Stimulated activated CD8-positive, alpha-beta memory T cell treated with anti-CD3 and anti-CD28 coated beads, Interleukin-7, amount 100 ng/mL, for 4 hours (primary cell): ENCODE results near the gene SPINDOC.
A peak's percentile ranks its signal among the peaks of the same experiment; 100 is the strongest.
"Not testable (repeated sequence)": the region's sequence is repeated elsewhere in the genome, so short reads cannot be mapped to it uniquely, and the experiment has no call there.

Experiments
- DNase-seq, 2 donors: peaks; one replicate each; pipeline ENCODE4 v3.0.0-alpha.2; 2020; ENCODE audit warnings: low read depth in 2 of 2

Gene SPINDOC

DNA sequence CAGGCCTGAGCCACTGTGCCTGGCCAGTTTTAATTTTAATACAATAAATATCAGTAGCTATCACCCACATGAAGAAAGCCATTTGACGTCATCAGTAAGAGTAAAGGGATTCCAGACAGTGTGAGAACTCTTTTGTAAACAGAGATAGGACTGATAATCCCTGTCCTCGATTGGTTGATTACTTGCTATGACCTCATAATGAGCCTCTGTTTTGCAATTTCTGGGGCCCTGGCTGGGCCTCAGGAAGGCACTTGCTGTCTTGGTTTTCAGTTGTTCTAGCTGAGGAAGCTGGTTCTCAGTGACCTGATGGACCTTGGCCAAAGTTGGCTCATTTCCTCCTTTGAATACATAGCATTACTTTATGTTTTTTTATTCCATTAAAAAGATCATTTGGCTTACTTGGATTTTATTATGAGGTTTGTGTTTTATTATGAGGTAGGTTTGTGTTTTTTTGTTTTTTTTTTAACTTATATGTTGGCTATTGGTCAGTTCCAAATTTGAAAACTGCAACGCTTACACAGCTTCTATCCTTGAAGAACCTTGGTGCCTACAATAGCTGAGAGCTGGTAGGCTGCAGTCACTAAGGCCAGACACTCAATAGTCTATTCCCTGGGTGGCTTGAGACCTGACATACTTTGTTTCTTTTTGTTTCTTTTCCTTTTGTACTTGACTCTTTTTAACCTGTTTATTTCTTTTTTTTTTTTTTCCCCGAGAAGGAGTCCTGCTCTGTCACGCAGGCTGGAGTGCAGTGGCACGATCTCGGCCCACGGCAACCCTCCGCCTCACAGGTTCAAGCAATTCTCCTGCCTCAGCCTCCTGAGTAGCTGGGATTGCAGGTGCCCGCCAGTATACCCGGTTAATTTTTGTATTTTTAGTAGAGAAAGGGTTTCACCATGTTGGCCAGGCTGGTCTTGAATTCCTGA lies 45.6 kb downstream of the SPINDOC start:
- no peak for DNase-seq

DNA sequence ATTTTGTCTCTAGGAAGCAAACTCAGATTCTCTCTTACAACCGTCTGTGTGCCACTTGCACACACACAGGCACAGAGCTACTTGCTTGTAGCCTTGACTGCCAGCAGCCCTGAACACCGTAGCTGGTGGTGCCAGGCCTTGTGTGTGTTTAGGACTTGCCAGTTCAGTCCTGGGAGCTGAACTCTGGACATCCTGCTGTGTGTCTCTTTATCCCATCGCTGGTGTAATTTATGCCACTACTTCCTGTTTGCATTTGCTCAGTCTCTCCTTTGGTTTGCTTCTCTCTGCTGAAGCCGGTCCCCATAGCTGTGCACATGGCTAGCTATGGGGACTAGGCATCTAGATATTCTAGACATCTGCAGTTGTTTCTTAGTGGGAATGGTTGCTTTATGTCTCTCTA lies 49.7 kb downstream of the SPINDOC start:
- no peak for DNase-seq

DNA sequence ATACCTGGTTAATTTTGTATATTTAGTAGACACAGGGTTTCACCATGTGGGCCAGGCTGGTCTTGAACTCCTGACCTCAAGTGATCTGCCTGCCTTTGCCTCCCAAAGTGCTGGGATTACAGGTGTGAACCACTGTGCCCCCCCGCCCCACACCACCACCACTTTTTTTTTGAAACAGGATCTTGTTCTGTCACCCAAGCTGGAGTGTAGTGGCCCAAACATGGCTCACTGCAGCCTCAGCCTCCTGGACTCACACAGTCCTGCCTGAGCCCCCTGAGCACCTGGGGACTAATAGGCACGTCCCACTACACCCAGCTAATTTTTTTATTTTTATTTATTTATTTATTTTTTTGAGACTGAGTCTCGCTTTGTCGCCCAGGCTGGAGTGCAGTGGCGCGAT lies 50.4 kb downstream of the SPINDOC start:
- not testable (repeated sequence) for DNase-seq

DNA sequence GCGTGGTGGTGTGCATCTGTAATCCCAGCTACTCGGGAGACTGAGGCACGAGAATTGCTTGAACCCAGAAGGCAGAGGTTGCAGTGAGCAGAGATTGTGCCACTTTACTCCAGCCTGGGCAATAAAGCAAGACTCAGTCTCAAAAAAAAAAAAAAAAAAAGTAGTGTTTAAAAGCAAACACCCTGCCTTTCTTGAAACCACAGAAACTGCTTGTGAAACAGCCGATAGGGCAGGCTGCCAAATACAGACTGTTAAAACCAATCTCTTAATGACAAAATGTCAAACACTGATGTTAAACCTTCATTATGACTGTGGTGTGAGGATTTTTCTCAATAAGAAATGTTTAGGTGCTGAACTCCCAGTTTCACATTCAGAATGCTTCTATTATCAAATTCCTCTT lies 53.0 kb downstream of the SPINDOC start:
- DNase-seq, result peak; percentile 49 to 50

DNA sequence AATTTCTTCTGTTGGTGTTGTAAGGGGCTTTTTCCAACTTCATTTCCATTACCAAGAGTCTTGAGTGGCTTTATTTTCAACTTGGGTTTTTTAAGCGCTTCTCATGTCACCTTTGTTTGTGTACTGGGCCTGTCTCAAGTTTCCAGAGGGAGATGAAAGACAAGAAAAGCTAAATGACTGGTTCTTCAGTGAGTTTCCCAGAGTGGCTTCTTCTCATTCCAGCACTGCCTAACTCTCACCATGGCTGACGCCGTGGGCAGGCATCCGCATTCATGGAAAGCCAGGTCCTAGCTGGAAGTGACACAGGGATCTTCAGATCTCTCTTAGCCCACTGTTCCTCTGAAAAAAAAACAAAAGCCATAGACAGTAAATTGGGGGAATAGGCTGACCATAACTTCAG lies 54.3 kb downstream of the SPINDOC start:
- DNase-seq, result no peak

DNA sequence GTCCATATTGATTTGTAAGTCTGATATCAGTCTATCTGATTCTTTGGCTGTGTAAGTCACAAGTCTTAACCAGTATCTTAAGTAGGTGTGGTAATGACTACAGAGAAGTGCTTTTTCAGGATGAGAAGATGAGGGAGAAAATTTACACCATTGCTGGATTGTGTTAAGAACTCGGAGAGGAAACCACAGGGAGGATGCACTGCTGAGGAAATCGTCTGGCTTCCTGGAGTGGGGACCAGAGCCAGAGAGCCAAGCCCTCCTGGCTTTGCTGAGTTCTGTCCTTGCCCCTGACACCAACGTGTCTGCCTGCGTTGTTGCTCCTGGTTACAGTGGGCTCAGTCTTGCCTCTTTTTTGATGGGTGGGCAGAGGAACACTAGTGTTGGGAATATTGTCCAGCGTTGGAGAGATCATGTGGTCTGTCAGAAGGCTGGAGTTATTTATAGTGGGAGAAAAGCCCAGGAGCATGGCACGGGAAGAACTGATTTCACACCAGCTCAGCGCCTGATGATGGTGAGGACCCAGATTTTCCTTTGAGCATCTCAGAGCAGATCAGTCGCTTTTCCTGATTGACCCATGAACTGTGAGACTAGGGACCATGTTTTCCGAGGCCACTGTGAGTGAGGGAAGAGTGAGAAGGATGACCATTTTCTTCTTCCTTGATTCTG lies 55.3 kb downstream of the SPINDOC start:
- no peak for DNase-seq

DNA sequence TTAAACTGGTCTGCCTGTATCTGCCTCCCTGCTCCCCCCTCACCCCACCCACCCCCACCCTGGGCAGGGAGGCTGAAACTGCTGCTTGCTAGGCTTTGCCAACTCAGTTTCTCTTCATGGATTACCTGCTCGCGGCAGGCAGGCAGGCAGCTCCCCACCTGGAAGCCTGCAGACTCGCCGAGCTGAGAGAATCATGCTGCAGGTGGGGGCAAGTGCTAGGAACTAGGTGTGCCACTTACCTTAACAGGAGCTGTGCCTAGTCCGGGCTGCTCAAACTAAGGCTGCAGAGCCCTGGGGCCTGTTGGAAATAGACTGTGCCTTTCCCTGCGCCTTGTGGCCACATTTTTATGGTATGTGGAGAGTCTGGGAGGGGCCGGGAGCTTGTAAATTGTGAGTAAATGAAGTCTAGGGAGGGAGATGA lies 55.9 kb downstream of the SPINDOC start:
- no peak for DNase-seq

DNA sequence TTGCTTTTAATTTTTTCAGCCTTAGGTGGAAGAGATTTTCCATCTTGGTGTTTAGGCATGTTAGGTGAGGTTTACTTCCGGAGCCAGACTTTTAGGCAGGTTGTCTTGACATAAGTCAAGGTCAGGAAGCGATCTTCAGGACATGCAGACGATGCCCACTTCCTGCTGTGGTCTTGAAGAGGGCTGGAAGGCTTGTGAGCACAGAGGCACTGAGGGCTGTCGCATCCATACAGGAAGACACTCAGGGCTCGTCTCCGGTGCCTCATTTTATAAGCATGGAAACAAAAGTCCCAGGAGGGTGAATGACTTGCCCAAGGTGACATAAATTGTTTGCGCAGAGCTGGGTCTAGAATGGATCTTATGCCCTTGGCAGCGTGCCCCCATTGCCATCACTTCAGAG lies 56.4 kb downstream of the SPINDOC start:
- peak in 1 of 2 donors; percentile 15 for DNase-seq

DNA sequence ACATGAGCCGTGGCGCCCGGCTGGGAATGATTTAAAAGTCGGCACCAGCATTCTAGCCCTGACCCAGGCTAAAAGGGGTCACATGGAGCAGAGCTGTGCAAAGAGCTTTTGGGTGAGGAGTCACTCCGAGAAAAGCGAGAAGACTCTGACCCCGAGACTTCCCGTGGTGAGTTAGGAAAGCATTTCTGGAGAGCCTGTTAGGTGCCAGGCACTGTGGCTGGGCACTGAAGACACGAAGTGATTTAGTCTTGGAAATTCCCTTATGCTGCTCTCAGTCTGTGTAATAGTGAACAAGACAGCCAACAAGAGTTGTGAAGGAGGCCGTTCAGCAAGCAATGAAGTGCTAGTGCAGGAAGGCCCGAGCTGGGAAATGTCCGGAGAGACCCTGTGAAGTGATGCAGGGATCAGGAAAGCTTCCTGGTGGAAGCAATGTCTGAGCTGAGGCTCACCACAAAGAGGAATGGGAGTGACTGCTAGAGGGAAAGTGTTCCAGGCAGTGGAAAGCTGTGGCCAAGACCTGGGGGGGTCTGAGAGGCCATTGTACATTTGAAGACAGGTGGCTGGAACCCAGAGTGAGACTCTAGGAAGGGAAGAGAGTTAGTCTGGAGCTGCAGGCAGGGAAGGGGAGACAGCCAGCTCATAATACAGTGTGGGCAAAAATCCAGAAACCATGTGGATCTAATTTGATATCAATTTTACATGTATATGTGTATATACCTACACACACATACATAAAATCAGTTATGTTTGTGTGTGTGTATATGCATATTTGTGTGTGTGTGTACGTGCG lies 57.3 kb downstream of the SPINDOC start:
- DNase-seq, result no peak

DNA sequence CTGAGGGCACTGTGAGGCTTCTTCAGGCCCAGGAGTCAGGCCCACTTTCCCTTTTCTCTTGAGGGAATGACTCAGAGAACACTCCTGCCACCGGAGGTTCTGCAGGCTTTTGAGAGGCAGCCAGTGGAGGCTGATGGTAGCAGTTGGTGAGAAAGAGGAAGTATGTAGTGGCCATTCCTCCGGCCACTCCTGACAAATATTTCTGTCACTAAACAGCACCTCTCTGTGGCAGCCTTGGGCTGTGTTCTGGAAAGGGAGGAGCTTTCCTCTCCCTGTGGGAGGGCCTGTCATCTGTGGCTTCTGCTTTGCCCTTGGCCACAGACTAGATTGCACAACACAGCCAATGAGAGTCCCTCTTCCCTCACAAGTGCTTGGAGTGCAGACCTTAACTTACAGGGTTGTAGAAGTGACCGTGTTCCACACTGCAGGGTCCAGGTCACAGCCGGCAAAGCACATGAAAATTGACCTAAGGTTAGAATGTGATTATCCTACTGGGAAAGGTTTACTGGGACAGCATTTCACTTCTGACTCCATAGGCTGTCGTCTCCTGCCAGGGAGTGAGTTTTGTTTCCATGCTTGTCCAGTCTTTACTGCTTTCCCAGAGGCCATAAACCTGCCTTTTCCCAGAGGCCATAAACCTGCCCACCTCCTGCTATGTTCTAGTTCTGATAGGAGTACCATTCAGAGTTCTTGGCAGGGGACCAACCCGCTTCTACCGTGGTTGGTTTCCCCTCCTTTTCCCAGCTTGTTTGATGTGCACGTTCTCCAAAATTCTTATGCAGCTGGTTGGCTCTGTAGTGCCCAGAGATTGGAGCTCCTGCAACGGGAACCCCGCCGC lies 58.9 kb downstream of the SPINDOC start:
- peak in 1 of 2 donors; percentile 36 for DNase-seq

DNA sequence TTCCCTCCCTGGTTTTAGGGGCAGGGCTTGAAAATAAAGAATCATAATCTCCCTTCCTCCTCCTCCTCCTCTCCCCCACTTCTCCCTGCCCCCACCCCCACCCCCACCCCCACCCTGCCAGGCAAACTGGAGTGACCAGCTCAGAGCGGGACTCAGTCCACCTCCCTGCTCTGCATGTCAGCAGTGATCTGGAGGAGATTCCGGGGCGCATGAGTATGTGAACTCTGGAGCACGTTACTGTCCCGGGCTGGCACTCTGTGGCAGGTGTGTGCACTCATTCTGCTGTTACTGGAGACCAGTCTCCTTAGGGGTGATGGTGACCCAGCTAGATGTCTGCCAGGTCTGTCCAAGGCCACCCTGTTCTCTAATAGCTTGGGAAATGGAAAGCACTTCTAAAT lies 59.5 kb downstream of the SPINDOC start:
- DNase-seq, result no peak

DNA sequence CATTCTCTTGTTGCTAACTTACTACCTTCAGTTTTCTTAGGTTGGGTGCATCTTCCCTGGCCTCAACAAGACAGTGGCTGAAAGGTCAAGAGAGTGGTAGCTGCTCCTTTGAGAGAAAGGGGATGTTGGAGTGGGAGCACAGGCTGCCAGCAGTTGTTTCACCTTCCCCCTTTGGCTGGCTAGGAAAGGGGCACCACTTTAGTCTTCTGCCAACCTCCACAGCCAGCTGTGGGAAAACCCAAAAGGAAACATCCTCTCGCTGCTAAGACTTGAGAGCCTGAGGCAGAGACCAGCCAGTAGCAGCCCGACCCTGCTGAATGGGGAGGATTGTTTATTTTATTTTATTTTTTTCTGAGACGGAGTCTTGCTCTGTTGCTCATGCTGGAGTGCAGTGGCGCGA lies 60.1 kb downstream of the SPINDOC start:
- no peak for DNase-seq

DNA sequence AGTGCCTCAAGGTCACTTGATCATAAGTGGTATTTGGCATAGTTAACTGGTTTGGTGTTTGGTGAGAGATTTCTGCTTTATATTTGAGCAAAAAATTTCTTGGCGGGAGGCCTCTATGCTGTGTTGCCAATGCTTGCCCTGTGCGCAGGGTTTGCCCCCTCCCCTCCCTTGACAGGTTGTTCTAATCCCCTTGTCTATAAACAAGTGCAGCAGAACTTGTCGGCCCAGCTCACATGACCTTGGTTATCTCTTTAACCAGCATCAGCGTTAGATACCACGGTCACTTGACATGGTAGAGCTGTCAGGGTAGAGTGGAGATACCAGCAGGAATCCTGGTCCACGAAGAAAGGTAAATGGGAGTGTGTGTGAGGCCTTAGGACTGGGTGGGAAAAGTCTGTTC lies 61.3 kb downstream of the SPINDOC start:
- DNase-seq, result no peak

DNA sequence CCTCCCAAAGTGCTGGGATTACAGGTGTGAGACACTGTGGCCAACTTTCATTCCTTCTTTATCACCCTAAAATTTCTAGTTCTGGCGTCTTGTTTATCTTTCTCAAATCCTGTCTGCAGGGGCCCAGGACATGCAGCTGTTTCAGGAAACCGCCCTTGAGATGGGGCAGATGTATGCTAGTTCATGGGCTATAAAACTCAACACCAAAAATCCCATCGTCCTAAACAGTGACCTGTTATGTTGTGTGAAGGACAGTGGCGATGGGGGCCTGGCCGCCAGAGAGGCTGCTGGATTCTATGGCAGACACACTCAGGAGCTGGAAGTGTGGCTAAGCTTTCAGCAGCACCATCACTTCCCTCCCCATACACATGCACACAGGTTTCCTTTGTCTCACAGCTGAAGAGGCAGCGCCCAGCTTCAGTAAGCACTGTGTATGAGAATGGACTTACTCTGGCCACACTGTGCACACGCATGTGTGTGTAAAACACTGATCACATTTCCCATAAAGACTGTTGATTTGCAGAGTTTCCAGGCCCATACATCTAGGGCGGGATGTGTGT lies 62.3 kb downstream of the SPINDOC start:
- DNase-seq, result no peak

DNA sequence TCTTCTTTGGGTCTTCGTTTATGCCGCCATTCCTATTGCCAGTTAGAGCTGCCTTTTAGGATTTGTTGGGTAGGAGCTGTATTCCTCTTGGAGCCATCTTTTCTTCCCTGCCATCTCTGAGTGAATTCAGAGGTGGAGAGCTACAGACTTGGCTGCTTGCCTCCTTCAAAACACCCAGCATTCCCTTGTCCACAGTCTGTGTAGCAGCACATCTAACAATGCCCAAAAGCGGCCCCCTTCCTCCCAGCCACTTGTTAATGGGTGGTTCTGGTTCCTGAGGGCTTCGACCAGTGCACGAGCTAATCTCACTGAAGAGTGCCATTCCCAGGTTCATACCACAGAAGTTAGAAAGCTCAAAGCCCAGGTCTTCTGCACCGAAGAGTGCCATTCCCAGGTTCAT lies 63.4 kb downstream of the SPINDOC start:
- no peak for DNase-seq
